Tibial nerve (tissue), 4 donors: ENCODE results near the gene KREMEN2. TPM values are rescaled to one million over a fixed set of nuclear protein-coding genes. Genes with fewer than 3 reads are reported as not detected.

Source experiments
- DNase-seq, 2 donors: peaks; one replicate each; pipeline ENCODE4 v3.0.0-alpha.2; 2019; ENCODE audit warnings: low spot score in 2 of 2
- H3K27ac ChIP-seq, 4 donors: fragments of 200-600 bp; sonication (generic) in 3 of 4; one replicate each; pipeline ENCODE4 v1.5.1; 2017 to 2019; ENCODE audit warnings: mild to moderate bottlenecking in 1 of 4
- H3K27me3 ChIP-seq, 2 donors: fragments of 200-600 bp; sonication (generic) in 1 of 2; one replicate each; pipeline versions ENCODE4 v1.5.1 to v1.6.0; 2017 to 2019
- H3K36me3 ChIP-seq, 3 donors: fragments of 200-600 bp; sonication (generic); one replicate each; pipeline ENCODE4 v1.5.1; 2018 to 2019
- H3K4me1 ChIP-seq, 4 donors: fragments of 200-600 bp; sonication (generic) in 3 of 4; one replicate each; pipeline ENCODE4 v1.5.1; 2017 to 2019
- H3K4me3 ChIP-seq, 4 donors: fragments of 200-600 bp; sonication (generic) in 3 of 4; one replicate each; pipeline ENCODE4 v1.5.1; 2017 to 2019; ENCODE audit warnings: mild to moderate bottlenecking in 1 of 4, moderate library complexity in 1 of 4
- H3K9me3 ChIP-seq, 4 donors: fragments of 200-600 bp; sonication (generic) in 3 of 4; one replicate each; pipeline ENCODE4 v1.5.1; 2017 to 2019
- EP300 ChIP-seq, 2 donors: sonication (generic); formaldehyde crosslinking; IDR thresholded peaks; one replicate each; pipeline ENCODE4 v1.6.1; 2017; ENCODE audit warnings: antibody characterized with exemption in 2 of 2, mild to moderate bottlenecking in 1 of 2
- POLR2A ChIP-seq, 2 donors: fragments of 450-650 bp; IDR thresholded peaks; one replicate each; pipeline ENCODE4 v1.6.1; 2017; ENCODE audit warnings: antibody characterized with exemption in 2 of 2, mild to moderate bottlenecking in 2 of 2, moderate library complexity in 2 of 2
- WGBS, 2 donors: methylation state at CpG; one replicate each; pipeline ENCODE4 v1.1.5; 2018; 5-methylcytosine and 5-hydroxymethylcytosine counted together
- total RNA-seq, 4 donors: library from RNA; depleted of rRNA; stranded (reverse); fragments of >200 nt; gene quantifications; one replicate each; pipeline ENCODE4 v1.1.0, GENCODE V29; 2016
- TF ChIP-seq, protein P1 (sequence below), 5 experiments: fragments of 200-600 bp in 3 of 5; fragments of 450-650 bp in 2 of 5; sonication (generic) in 3 of 5; IDR thresholded peaks; one replicate each; pipeline ENCODE4 v1.5.1; 2016 to 2019; ENCODE audit warnings: antibody characterized with exemption in 5 of 5, mild to moderate bottlenecking in 3 of 5, moderate library complexity in 2 of 5

The KREMEN2 gene
- total RNA-seq, 4 donors from 2014 or later, result not detected

DNA sequence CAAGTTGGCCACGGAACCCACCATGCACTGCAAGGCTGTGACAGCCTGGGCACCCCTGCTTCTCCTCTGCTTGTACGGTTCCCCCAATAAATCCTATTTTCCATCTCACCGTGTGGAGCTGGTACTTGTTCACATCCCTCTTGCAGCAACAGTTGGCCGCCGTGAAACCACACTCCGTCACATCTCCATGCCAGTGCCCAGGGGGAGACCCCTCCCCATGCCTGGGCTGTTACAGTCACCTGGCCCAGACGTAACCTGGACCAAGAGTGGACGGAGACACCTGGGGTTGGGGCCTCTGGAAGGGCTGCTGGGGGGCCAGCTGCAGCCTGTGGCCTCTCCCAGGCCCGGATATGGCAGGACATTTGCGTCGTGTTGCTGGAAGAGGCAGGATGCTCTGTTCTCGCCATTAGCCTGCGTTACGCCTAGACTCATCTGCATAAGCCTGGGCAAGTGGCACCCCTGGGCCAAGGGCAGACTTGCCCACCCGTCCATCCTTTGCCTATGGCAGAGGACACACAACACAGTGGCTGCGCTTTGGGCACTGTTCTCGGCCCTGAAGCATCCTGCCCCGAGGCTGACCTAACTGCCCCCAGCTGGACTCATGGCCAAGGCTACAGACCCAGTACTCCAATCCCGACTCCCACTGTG is 14.2 kb upstream of the KREMEN2 start:
- 86 to 91% methylated on average over 18 to 19 of the region's 19 CpGs for WGBS, 2 donors
- DNase-seq, result no peak

DNA sequence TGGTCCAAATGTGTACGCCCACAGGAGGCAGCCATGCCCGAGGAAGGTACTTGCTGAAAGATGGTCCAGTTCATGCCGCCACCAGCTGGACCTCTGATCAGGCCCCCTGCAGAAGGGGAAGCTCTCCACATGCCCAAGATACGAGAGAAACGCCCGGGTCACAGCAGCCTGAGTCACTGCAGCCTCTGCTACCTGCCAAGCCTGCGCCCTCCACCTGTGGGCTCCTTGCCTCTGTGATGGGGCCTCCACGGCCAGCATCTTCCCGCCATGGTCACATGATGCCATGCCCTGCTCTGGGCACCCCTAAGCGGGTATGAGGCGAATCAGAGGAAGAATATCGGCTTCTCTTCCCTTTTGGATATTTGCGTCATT is 13.7 kb upstream of the KREMEN2 start:
- Histone ChIP-seq H3K27me3 (peaks cover 0 to 15% of the 10 kb centered on the region in 2 donors), H3K9me3 (no peaks in the 10 kb centered on the region), H3K4me1 (no peaks in the 10 kb centered on the region), H3K36me3 (peaks cover 0 to 57% (median 0%) of the 10 kb centered on the region in 3 donors), H3K4me3 (no peak overlapping the region), H3K27ac (no peak overlapping the region)
- TF ChIP-seq EP300 (IDR thresholded peaks at IDR 0.05), result no peak
- no peak for TF ChIP-seq POLR2A (IDR thresholded peaks at IDR 0.05)
- TF ChIP-seq, protein P1, sequence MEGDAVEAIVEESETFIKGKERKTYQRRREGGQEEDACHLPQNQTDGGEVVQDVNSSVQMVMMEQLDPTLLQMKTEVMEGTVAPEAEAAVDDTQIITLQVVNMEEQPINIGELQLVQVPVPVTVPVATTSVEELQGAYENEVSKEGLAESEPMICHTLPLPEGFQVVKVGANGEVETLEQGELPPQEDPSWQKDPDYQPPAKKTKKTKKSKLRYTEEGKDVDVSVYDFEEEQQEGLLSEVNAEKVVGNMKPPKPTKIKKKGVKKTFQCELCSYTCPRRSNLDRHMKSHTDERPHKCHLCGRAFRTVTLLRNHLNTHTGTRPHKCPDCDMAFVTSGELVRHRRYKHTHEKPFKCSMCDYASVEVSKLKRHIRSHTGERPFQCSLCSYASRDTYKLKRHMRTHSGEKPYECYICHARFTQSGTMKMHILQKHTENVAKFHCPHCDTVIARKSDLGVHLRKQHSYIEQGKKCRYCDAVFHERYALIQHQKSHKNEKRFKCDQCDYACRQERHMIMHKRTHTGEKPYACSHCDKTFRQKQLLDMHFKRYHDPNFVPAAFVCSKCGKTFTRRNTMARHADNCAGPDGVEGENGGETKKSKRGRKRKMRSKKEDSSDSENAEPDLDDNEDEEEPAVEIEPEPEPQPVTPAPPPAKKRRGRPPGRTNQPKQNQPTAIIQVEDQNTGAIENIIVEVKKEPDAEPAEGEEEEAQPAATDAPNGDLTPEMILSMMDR (IDR thresholded peaks at IDR 0.05), result no peak
- 97% methylated on average over 11 to 13 of the region's 13 CpGs for WGBS, 2 donors
- DNase-seq, result no peak

More for the DNA sequence above, 14.2 kb upstream of the KREMEN2 start:
- Histone ChIP-seq H3K4me3 (no peak overlapping the region), H3K27ac (no peak overlapping the region), H3K36me3 (peaks cover 0 to 63% (median 0%) of the 10 kb centered on the region in 3 donors), H3K9me3 (no peaks in the 10 kb centered on the region), H3K27me3 (peaks cover 0 to 10% of the 10 kb centered on the region in 2 donors), H3K4me1 (no peaks in the 10 kb centered on the region)
- TF ChIP-seq EP300 (IDR thresholded peaks at IDR 0.05) (no peak), POLR2A (IDR thresholded peaks at IDR 0.05) (no peak)
- TF ChIP-seq, protein P1 (IDR thresholded peaks at IDR 0.05), result no peak

DNA sequence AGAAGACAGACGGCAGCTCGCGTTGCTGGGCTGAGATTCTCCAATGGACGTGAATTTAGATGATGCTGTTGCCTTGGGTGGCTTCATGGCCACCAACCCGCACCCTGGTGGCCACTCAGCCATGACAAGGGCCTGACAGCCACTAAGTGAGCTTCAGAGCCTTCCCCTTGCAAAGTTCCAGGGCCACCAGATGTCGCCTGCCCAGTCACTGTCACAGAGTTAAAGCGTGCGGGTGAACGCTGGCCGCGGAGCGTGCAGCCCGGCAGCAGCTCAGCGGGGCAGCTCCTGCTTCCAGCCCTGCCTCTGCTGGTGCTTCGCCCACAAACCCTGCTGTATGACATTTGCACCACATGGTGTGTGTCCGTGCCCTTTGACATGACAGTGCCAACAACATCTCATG is 13.3 kb upstream of the KREMEN2 start:
- TF ChIP-seq, protein P1 (IDR thresholded peaks at IDR 0.05), result no peak
- TF ChIP-seq POLR2A (IDR thresholded peaks at IDR 0.05) (no peak), EP300 (IDR thresholded peaks at IDR 0.05) (no peak)
- DNase-seq, result no peak
- H3K36me3 ChIP-seq, result peaks cover 0 to 53% (median 0%) of the 10 kb centered on the region in 3 donors
- no peaks in the 10 kb centered on the region for H3K4me1 ChIP-seq
- H3K4me3 ChIP-seq, result no peak overlapping the region
- H3K27me3 ChIP-seq, result peaks cover 0 to 19% of the 10 kb centered on the region in 2 donors
- H3K27ac ChIP-seq, result no peak overlapping the region
- no peaks in the 10 kb centered on the region for H3K9me3 ChIP-seq
- WGBS, 2 donors, result 85 to 86% methylated on average over 15 to 16 of the region's 16 CpGs

DNA sequence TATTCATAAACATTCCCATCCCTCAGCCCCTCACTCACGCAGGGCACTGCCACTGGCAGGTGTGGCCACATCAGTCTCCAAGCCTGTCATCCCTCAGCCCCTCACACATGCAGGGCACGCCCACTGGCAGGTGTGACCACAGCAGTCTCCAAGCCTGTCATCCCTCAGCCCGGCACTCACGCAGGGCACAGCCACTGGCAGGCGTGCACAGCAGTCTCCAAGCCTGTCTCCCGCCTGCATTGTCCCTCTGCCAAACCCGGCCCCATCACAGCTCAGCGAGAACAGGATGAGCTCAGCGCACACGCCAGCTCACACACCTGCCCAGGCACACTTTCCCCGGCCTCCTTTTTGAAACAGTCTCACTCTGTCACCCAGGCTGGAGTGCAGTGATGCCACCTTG is 11.4 kb upstream of the KREMEN2 start:
- no peak for DNase-seq
- 70 to 72% methylated on average over 11 of the region's 11 CpGs for WGBS, 2 donors
- Histone ChIP-seq H3K36me3 (peaks cover 0 to 35% (median 0%) of the 10 kb centered on the region in 3 donors), H3K9me3 (no peaks in the 10 kb centered on the region), H3K27ac (no peak overlapping the region), H3K27me3 (peaks cover 0 to 37% of the 10 kb centered on the region in 2 donors), H3K4me3 (no peak overlapping the region), H3K4me1 (no peaks in the 10 kb centered on the region)
- TF ChIP-seq, protein P1 (IDR thresholded peaks at IDR 0.05), result no peak
- TF ChIP-seq POLR2A (IDR thresholded peaks at IDR 0.05), result no peak
- no peak for TF ChIP-seq EP300 (IDR thresholded peaks at IDR 0.05)

DNA sequence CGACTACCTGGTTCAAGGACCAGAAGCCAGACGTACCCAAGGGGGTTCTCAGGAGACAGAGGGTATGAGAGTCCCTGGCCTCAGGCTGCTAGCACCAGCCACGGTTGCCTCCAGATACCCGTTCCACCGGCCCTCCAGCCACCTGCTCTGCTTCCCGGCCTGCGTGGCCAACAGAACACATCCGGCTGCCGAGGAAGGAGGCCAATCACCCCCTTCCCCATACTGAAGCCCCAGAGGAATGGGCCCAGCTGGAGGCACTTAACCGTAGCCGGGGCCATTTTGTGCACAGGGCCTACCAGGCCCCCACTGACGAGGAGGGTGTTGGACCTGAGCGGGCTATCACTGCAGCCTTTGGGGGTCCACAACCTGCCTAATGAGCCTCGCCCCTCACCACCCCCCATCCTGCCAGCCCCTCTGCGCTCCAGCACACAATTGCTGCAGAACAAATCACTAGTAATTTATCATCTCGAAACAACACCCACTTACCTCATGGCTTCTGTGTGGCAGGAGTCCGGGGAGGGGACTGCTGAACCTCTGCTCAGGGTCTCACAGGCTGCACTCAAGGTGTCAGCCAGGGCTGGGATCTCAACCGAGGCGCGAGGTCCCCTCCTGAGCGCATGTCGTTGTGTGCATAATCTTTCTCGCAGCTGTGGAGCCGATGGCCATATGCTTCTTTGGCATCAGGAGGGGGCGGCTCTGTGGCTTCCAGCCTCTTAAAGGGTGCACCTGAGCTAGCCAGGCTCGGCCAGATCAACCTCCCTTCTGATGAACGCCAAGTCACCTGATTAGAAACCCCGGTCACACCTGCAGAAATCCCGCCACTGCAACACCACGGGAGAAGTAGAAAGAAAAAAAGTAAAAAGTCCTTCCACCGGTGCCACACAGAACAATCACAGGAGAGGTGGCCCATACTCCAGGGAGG is 10.1 kb upstream of the KREMEN2 start:
- no peak for TF ChIP-seq EP300 (IDR thresholded peaks at IDR 0.05)
- TF ChIP-seq POLR2A (IDR thresholded peaks at IDR 0.05), result no peak
- TF ChIP-seq, protein P1 (IDR thresholded peaks at IDR 0.05), result no peak
- H3K36me3 ChIP-seq, result peaks cover 0 to 23% (median 0%) of the 10 kb centered on the region in 3 donors
- peaks cover 0 to 50% of the 10 kb centered on the region in 2 donors for H3K27me3 ChIP-seq
- H3K9me3 ChIP-seq, result no peaks in the 10 kb centered on the region
- no peak overlapping the region for H3K27ac ChIP-seq
- H3K4me3 ChIP-seq, result no peak overlapping the region
- 50 to 53% methylated on average over 25 to 29 of the region's 31 CpGs for WGBS, 2 donors
- no peak for DNase-seq
- no peaks in the 10 kb centered on the region for H3K4me1 ChIP-seq
